H9 (cell line): Measurements from ENCODE around the gene MICAL3. TPM values are rescaled to one million over a fixed set of nuclear protein-coding genes. Genes with fewer than 3 reads are reported as not detected.

Source experiments
- DNase-seq: peaks from one replicate; pipeline ENCODE4 v3.0.0-alpha.2; 2017
- H2AFZ ChIP-seq: one replicate; pipeline ENCODE4 v1.6.1; 2013; ENCODE audit warnings: mild to moderate bottlenecking, low read length, control low read depth, moderate library complexity
- H2AK5ac ChIP-seq: 2 replicates; pipeline ENCODE4 v1.6.1; 2013; ENCODE audit warnings: low read length, control low read depth, mixed read lengths; ENCODE audit not compliant: insufficient read length
- H2BK120ac ChIP-seq: one replicate; pipeline ENCODE4 v1.6.1; 2013; ENCODE audit warnings: low read depth, mild to moderate bottlenecking, low read length, control low read depth, inconsistent platforms; ENCODE audit not compliant: poor library complexity, severe bottlenecking
- H2BK12ac ChIP-seq: 2 replicates; pipeline ENCODE4 v1.6.1; 2013; ENCODE audit warnings: low read length, control low read depth, mixed read lengths, low read depth; ENCODE audit not compliant: insufficient read length
- H2BK15ac ChIP-seq: 2 replicates; pipeline ENCODE4 v1.6.1; 2013; ENCODE audit warnings: low read depth, low read length, control low read depth
- H2BK20ac ChIP-seq: one replicate; pipeline ENCODE4 v1.6.1; 2013; ENCODE audit warnings: low read depth, mild to moderate bottlenecking, low read length, control low read depth, inconsistent platforms; ENCODE audit not compliant: poor library complexity, severe bottlenecking
- H2BK5ac ChIP-seq: 2 replicates; pipeline ENCODE4 v1.6.1; 2013; ENCODE audit warnings: low read length, control low read depth, mixed read lengths; ENCODE audit not compliant: insufficient read length
- H3K14ac ChIP-seq: 2 replicates; pipeline ENCODE4 v1.6.1; 2013; ENCODE audit warnings: low read length, control low read depth; ENCODE audit not compliant: insufficient read depth
- H3K18ac ChIP-seq: 2 replicates; pipeline ENCODE4 v1.6.1; 2013; ENCODE audit warnings: low read depth, mild to moderate bottlenecking, mixed read lengths, low read length, control low read depth; ENCODE audit not compliant: insufficient read length
- H3K23ac ChIP-seq: 2 replicates; pipeline ENCODE4 v1.6.1; 2013; ENCODE audit warnings: low read length, control low read depth, mixed read lengths, low read depth; ENCODE audit not compliant: insufficient read length
- H3K23me2 ChIP-seq: 2 replicates; pipeline ENCODE4 v1.6.1; 2013; ENCODE audit warnings: low read depth, mild to moderate bottlenecking, mixed read lengths, low read length, control low read depth; ENCODE audit not compliant: insufficient read length, poor library complexity, severe bottlenecking
- H3K27ac ChIP-seq: 2 replicates; pipeline ENCODE4 v1.5.1; 2013; ENCODE audit warnings: low read length, control low read depth, mixed read lengths, low read depth; ENCODE audit not compliant: insufficient read length
- H3K27me3 ChIP-seq: 2 replicates; pipeline ENCODE4 v1.6.1; 2013; ENCODE audit warnings: low read length, control low read depth, inconsistent platforms; ENCODE audit not compliant: insufficient read depth
- H3K4ac ChIP-seq: 2 replicates; pipeline ENCODE4 v1.6.1; 2013; ENCODE audit warnings: low read depth, mild to moderate bottlenecking, control low read depth, inconsistent platforms, low read length, moderate library complexity
- H3K4me1 ChIP-seq: 2 replicates; pipeline ENCODE4 v1.6.1; 2013; ENCODE audit warnings: low read length, control low read depth, inconsistent platforms; ENCODE audit not compliant: insufficient read depth
- H3K4me2 ChIP-seq: 2 replicates; pipeline ENCODE4 v1.6.1; 2013; ENCODE audit warnings: low read length, control low read depth, mixed read lengths; ENCODE audit not compliant: insufficient read length, insufficient read depth
- H3K56ac ChIP-seq: 2 replicates; pipeline ENCODE4 v1.6.1; 2013; ENCODE audit warnings: low read depth, mild to moderate bottlenecking, mixed read lengths, low read length, control low read depth; ENCODE audit not compliant: insufficient read length
- H3K79me1 ChIP-seq: 2 replicates; pipeline ENCODE4 v1.6.1; 2013; ENCODE audit warnings: low read depth, mild to moderate bottlenecking, moderate library complexity, low read length, control low read depth, inconsistent platforms; ENCODE audit not compliant: insufficient read depth, poor library complexity, severe bottlenecking
- H3K79me2 ChIP-seq: 2 replicates; pipeline ENCODE4 v1.6.1; 2013; ENCODE audit warnings: low read length, control low read depth, inconsistent platforms; ENCODE audit not compliant: insufficient read depth
- H3K9ac ChIP-seq: 2 replicates; pipeline ENCODE4 v1.6.1; 2013; ENCODE audit warnings: low read length, control low read depth, mixed read lengths; ENCODE audit not compliant: insufficient read length; ENCODE audit errors: extremely low read depth
- H3K9me3 ChIP-seq: one replicate; pipeline ENCODE4 v1.6.1; 2013; ENCODE audit warnings: low read depth, low read length, inconsistent platforms; ENCODE audit not compliant: control insufficient read depth
- H3T11ph ChIP-seq: one replicate; pipeline ENCODE4 v1.6.1; 2013; ENCODE audit warnings: mild to moderate bottlenecking, low read length, control low read depth, inconsistent platforms
- H4K20me1 ChIP-seq: one replicate; pipeline ENCODE4 v1.6.1; 2013; ENCODE audit not compliant: control insufficient read depth, insufficient read length, insufficient read depth
- H4K5ac ChIP-seq: 2 replicates; pipeline ENCODE4 v1.6.1; 2013; ENCODE audit warnings: low read depth, mild to moderate bottlenecking, mixed read lengths, low read length, control low read depth; ENCODE audit not compliant: insufficient read length
- H4K8ac ChIP-seq: replicated peaks from 2 replicates; pipeline ENCODE4 v1.6.1; 2013; ENCODE audit warnings: low read length, control low read depth, mixed read lengths, low read depth; ENCODE audit not compliant: insufficient read length
- H4K91ac ChIP-seq: 2 replicates; pipeline ENCODE4 v1.6.1; 2013; ENCODE audit warnings: low read depth, mild to moderate bottlenecking, moderate library complexity, mixed read lengths, low read length, control low read depth; ENCODE audit not compliant: insufficient read length
- H3K27ac Mint-ChIP-seq, 3 experiments: 2 replicates in 2 of 3; 3 replicates in 1 of 3; pipeline ENCODE4 v1.8.0; 2020 to 2021; ENCODE audit warnings: mixed read lengths in 3 of 3, mild to moderate bottlenecking in 1 of 3, moderate library complexity in 1 of 3
- H3K27me3 Mint-ChIP-seq: 2 replicates; pipeline ENCODE4 v1.8.0; 2021; ENCODE audit warnings: low read depth, mild to moderate bottlenecking, moderate library complexity, mixed read lengths
- H3K36me3 Mint-ChIP-seq, 3 experiments: 2 replicates in 2 of 3; 3 replicates in 1 of 3; pipeline ENCODE4 v1.8.0; 2020 to 2021; ENCODE audit warnings: low read depth in 3 of 3, mixed read lengths in 3 of 3; ENCODE audit not compliant: insufficient read depth in 1 of 3
- H3K4me1 Mint-ChIP-seq, 2 experiments: 2 replicates each; pipeline ENCODE4 v1.8.0; 2020; ENCODE audit warnings: mixed read lengths in 2 of 2
- H3K4me3 Mint-ChIP-seq, 2 experiments: 2 replicates in 1 of 2; 3 replicates in 1 of 2; pipeline ENCODE4 v1.8.0; 2020 to 2021; ENCODE audit warnings: mild to moderate bottlenecking in 2 of 2, mixed read lengths in 2 of 2, moderate library complexity in 1 of 2
- H3K9me3 Mint-ChIP-seq, 2 experiments: 2 replicates in 1 of 2; 3 replicates in 1 of 2; pipeline ENCODE4 v1.8.0; 2020; ENCODE audit warnings: mild to moderate bottlenecking in 2 of 2, mixed read lengths in 2 of 2, moderate library complexity in 1 of 2
- WGBS: extraction: QIAGEN DNeasy Blood & Tissue Kit; methylation state at CpG from one replicate; pipeline ENCODE4 v1.1.7; 2013; ENCODE audit warnings: missing lambda C conversion rate, low lambda C conversion rate, mixed read lengths; ENCODE audit not compliant: insufficient read length; ENCODE audit errors: extremely low coverage; 5-methylcytosine and 5-hydroxymethylcytosine counted together
- total RNA-seq: library from RNA; stranded (reverse); gene quantifications from 2 replicates; pipeline ENCODE4 v1.2.1, GENCODE V29; 2021
- TF ChIP-seq, protein P1 (sequence below): fragments of 200-600 bp; sonication (generic); conservative IDR thresholded peaks from 3 replicates; pipeline ENCODE4 v1.8.0; 2021; ENCODE audit warnings: antibody characterized with exemption, mild to moderate bottlenecking

MICAL3 gene
- total RNA-seq, 1 experiment from 2014 or later = 50.2 TPM

DNA sequence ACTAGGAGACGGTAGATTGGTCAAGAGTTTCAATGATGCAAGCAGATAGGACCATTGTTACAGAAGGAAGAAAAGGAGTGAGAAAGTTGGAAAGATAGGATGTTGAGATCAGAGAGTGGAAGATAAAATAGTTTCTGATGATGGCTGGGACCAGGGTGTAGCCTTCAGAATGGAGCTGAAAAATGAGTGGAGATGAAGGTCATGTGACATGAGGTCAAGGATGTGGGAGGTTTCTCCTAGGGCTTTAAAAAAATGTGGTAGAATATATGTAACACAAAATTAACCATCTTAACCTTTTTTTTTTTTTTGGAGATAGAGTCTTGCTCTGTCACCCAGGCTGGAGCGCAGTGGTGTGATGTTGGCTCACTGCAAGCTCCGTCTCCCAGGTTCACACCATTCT is 35.1 kb upstream of the MICAL3 start:
- no CpG with 5 or more reads among the region's 3 CpGs for WGBS
- no peak for DNase-seq
- Histone ChIP-seq H3K9me3 (no peaks in the 10 kb centered on the region), H2BK20ac (no peak overlapping the region), H3K23me2 (no peaks in the 10 kb centered on the region), H3K4ac (no peak overlapping the region), H3K18ac (no peak overlapping the region), H3T11ph (no peak overlapping the region), H2BK5ac (no peak overlapping the region), H3K27me3 (no peaks in the 10 kb centered on the region), H4K8ac (no peak overlapping the region), H3K27ac (no peak overlapping the region), H2AK5ac (no peak overlapping the region), H3K14ac (no peak overlapping the region), H4K20me1 (peaks cover 3% of the 10 kb centered on the region), H3K56ac (no peak overlapping the region), H3K4me1 (no peaks in the 10 kb centered on the region), H2AFZ (no peak overlapping the region), H2BK120ac (no peak overlapping the region), H4K91ac (no peak overlapping the region), H3K23ac (no peak overlapping the region), H2BK15ac (no peak overlapping the region), H2BK12ac (no peak overlapping the region), H4K5ac (no peak overlapping the region), H3K4me2 (no peak overlapping the region), H3K79me2 (no peaks in the 10 kb centered on the region), H3K79me1 (no peaks in the 10 kb centered on the region), H3K9ac (no peak overlapping the region)
- H3K4me3 Mint-ChIP-seq = no peak overlapping the region
- peaks cover 20% of the 10 kb centered on the region for H3K27me3 Mint-ChIP-seq
- no peaks in the 10 kb centered on the region; a peak in 1 of 5 replicates for H3K9me3 Mint-ChIP-seq
- no peaks in the 10 kb centered on the region for H3K36me3 Mint-ChIP-seq
- TF ChIP-seq, protein P1, sequence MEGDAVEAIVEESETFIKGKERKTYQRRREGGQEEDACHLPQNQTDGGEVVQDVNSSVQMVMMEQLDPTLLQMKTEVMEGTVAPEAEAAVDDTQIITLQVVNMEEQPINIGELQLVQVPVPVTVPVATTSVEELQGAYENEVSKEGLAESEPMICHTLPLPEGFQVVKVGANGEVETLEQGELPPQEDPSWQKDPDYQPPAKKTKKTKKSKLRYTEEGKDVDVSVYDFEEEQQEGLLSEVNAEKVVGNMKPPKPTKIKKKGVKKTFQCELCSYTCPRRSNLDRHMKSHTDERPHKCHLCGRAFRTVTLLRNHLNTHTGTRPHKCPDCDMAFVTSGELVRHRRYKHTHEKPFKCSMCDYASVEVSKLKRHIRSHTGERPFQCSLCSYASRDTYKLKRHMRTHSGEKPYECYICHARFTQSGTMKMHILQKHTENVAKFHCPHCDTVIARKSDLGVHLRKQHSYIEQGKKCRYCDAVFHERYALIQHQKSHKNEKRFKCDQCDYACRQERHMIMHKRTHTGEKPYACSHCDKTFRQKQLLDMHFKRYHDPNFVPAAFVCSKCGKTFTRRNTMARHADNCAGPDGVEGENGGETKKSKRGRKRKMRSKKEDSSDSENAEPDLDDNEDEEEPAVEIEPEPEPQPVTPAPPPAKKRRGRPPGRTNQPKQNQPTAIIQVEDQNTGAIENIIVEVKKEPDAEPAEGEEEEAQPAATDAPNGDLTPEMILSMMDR = no peak
- H3K27ac Mint-ChIP-seq = no peak overlapping the region
- peaks cover 12% of the 10 kb centered on the region in 2 experiments for H3K4me1 Mint-ChIP-seq
